Measurements from ENCODE around the gene SPACA6.
"Not testable (repeated sequence)": the region's sequence is repeated elsewhere in the genome, so short reads cannot be mapped to it uniquely, and the experiment has no call there.

SPACA6 gene, protein sequence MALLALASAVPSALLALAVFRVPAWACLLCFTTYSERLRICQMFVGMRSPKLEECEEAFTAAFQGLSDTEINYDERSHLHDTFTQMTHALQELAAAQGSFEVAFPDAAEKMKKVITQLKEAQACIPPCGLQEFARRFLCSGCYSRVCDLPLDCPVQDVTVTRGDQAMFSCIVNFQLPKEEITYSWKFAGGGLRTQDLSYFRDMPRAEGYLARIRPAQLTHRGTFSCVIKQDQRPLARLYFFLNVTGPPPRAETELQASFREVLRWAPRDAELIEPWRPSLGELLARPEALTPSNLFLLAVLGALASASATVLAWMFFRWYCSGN

DNA sequence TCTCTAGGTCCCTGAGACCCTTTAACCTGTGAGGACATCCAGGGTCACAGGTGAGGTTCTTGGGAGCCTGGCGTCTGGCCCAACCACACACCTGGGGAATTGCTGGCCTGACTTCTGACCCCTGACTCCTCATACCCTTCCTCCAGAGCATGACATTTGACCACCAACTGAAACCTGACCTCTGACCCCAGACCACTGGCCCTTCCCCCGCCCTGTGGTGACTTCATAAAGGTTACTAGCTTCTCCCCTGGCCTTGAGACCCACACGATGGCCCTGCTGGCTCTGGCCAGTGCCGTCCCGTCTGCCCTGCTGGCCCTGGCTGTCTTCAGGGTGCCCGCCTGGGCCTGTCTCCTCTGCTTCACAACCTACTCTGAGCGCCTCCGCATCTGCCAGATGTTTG, at the start of gene SPACA6:
SPACA6 (plus strand) TSS at position 71 of the 400 bp plus-strand sequence; CDS start at position 268, 197 bp downstream.
- DNase-seq = no peak

DNA sequence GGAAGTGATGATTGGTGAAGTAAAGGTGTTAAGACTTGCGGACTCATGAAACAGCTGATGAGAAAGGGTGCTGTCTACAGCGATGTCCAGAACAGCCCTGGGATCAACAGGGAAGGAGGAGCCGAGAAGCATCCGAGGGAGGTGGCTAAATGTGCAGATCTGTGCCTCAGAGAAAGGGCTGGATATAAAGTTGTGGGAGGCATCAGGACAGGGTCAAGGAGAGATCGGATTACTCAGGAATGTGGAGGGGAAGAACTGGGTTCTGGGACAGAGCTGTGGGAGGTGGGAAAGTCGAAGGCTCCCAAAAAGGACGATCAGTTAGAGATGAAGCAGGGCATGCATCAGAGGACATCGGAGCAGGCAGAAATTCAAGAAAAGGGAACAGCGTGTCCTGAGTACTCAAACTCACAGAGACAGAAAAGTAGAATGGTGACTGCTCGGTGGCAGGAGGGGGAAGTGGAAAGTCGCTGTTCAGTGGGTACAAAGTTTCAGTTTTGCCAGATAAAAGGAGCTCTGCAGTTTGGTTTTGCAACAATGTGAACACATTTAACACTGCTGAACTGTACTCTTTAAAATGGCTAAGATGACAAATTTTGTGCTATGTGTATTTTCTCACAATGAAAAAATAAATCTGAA, 48.4 kb upstream of the SPACA6 start:
- peak in 1 of 14 donors; percentile 10 for DNase-seq

DNA sequence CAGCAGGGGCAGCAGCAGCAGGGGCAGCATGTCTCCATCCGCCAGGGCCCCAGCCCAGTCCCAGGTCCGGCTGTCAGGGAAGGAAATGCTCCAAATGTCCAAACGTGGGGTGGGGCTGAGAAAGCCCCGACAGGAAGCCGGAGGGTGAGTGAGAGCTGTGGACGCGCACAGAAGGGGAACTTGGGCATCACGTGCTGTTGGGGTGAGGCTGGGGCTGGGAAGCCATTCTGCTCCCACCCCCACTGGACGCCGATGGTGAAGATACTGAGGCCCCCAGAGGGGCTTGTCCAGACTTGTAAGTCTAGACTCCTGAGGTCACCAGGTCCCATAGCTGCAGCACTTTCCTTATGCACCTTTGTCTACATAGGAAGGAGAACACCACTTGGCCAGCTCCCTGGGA, 46.4 kb upstream of the SPACA6 start, which contains the start of gene SIGLEC14:
SIGLEC14 (minus strand) TSS at position 96 of the 400 bp plus-strand sequence; CDS start at position 30, 66 bp downstream.
- not testable (repeated sequence) for DNase-seq

DNA sequence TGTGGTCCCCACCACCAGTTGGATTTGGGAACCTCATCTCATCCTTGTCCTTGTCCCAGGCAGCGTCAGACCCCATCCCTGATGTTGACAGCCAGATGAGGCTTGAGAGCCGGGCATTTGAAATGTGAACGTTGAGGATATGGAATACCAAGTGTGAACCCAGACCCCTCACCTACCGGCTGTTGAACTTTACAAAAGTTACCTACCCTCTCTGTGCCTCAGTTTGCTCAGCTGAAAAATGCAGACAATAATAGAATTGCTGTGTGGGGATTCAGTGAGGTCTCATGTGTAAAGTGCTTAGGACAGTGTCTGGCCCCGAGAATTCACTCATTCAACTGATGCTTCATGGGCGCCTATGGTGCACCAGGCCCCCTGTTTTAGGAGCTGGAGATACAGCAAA, 45.8 kb upstream of the SPACA6 start:
- no peak for DNase-seq

DNA sequence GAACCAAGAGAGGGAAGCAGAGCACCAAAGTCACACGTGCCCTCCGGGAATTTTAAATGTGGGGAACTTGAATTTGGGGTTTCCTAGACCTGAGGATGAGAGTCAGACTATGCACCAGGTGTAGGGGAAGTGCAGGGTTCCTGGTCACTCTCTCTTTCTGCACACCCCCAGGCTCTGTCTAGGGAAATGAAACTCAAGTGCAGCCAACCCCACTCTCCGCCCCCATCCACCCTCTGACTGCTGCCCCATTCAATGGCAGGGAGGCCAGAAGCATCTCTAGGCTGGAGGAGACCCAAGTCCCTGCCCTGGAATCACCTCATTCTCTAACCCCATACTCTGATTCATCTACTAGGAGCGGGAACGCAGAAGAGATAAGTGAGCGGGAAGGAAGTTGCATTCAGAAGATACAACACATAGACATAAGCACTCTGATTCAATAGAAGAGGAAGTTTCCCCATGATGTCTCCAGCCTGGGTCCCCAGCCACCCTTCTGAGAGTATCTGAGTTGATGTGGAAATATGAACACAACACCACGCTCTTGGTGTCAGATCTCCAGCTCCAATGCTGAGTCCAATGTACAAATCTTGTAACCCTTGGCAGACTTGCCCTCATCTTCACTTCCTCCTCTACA, 41.8 kb upstream of the SPACA6 start:
- DNase-seq = peak in 5 of 14 donors; percentile 13 to 48 (median 45)

DNA sequence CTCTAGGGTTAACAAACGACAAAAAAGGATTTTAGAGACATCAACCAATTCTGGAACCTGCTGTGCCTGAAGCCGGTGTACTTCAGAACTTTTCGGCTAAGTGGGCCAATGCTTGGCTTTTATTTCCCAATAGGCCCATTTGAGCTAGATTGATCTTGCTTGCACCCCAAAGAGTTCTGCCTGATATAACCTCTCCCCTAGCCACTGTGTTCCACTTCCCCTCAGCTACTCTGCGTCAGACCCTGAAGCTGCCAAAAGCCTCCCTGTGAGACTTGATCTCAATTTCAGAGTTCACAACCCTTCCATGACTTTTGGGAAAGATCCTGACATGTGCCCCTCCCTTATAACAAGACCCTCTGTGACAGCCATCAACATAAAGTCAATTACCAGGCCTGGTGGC, 40.9 kb upstream of the SPACA6 start:
- no peak for DNase-seq

DNA sequence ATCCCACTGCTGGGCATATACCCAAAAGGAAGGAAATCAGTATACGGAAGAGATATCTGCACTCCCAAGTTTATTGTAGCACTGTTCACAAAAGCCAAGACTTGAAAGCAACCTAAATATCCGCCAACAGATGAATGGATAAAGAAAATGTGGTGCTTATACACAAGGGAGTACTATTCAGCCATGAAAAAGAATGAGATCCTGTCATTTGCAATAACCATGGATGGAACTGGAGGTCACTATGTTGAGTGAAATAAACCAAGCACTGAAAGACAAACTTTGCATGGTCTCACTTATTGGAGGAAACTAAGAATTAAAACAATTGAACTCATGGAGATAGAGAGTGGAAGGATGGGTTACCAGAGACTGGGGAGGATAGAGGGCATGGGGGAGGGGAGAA, 40.0 kb upstream of the SPACA6 start:
- no peak for DNase-seq

DNA sequence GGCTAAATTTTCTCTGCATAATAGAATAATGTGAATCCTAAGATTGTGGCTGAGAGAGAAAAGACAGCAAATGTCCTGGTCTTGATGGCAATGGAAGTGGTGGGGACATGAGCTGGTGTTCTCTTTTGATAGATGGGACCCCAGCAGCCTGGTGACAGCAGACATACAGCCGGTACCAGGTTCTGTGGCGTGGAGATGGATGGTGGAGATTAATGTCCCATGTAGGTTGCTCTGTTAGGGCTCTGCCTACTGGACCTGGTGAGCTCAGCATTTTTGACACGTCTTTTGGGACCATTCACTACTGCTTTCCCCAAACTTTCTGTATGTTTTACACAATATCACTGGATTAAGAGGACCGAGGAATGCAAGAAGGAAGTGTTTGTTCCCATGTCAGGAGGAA, 38.3 kb upstream of the SPACA6 start:
- DNase-seq = no peak

DNA sequence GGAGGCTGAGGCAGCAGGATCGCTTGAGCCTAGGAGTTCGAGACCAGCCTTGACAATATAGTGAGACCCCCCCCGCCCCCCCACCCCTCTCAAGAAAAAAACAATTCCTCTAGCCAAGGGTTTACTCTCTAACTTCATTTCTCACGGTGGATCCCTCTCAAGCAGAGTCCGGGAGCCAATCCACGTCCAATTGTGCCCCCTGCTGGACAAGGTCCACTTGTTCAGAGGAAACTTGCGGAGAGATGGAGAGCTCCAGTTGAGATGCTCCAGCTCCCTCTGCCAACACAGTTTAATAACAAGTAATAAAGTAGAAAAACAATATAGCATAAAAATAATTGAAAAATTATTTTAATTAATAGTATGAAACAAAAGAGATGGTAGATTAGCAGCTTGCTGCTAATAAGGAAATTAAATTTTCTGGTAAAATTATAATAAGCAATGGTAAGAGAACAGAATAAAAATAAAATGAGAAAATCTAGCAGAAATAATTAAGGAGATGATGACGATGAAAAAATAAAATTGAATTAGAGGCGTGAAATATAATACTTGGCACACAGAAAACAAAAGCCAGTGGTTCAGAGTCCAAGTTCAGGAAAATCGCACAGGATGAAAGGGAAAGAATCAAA, 32.0 kb upstream of the SPACA6 start:
- peak in 11 of 14 donors; percentile 18 to 70 (median 41) for DNase-seq

DNA sequence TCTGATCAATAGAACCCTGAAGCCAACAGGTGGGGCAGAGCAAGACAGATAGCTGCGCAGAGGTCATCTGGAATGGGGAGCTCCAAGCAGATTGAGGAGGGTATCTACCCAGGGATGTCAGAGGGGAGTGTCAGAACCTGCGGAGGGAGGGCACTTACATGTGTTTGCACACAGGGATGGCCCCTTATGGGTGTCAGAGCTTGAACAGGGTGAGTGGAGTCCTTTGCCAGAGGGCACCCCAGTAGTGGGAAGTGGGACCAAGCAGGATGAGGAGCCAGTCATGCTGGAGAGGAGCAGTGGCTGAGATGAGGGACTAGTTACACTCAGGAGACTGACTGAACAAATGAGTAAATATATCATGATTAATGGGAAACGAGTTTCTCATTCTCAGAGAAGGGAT, 29.5 kb upstream of the SPACA6 start:
- peak in 1 of 14 donors; percentile 8 for DNase-seq

DNA sequence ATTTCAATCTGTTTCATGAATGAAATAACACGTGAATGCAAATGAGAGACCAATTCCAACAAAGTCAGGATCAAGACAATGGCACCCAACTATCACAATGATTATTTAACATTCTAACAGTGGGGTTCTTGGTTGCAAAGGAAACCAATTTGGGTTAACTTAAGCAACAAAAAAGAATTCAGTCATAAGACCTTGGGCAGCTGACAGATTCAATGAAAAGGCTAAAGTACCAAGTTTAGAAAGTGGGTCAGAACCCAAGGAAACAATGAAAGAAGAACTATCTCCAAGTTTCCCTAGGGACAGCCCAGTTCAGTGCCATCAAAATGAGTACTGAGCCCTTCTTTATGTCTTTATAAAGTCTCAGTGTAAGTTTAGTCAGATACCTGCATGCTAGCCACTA, 29.0 kb upstream of the SPACA6 start:
- DNase-seq = no peak

DNA sequence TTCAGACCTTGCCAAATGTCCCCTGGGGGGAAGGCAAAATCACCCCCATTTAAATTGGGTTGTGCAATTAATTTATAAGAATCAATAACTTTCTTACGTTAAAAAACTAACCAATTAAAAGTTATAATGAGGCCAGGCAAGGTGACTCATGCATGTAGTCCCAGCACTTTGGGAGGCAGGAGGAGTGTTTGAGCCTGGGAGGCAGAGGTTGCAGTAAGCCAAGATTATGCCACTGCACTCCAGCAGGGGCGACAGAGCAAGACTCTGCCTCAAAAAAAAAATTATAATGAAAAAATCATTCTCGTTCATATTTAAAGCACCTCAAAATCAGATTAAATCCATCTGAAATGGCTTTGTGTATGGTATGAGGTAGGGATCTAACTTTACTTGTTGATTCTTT, 28.1 kb upstream of the SPACA6 start:
- DNase-seq = no peak

DNA sequence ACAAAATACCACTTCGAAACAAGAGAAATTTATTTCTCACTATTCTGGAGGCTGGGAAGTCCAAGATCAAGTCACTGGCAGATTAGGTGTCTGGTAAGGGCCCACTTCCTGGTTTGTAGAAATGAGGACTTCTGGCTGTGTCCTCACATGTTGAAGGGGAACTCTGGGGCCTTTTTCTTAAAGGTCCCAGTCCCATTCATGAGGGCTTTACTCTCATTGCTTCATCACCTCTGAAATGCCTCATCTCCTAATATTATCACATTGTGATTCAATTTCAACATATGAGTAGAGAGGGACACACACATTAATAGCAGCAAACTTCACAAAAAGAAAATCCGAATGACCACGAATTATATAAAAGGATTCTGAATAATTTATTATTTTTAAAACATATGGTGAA, 24.9 kb upstream of the SPACA6 start:
- DNase-seq = no peak

DNA sequence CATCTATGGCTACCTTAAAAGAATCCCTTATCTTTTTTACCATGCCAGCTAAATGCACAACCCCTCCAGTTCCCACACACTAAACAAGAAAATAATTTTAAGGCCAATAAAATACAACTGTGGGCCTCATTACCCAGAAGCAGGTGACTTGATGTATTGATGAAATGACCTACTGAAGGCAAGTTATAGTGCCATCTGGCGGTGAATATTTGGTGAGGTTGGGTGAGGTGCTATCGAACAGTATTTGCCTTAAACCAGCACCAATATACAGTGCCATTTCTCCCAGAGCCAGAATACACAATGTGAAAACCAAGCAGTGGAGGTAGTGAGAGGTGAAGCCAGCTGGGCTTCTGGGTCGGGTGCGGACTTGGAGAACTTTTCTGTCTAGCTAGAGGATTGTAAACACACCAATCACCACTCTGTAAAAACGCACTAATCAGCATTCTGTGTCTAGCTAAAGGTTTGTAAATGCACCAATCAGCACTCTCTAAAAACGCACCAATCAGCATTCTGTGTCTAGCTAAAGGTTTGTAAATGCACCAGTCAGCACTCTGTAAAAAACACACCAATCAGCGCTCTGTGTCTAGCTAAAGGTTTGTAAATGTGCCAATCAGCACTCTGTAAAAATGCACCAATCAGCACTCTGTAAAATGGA, 17.1 kb upstream of the SPACA6 start:
- DNase-seq = not testable (repeated sequence)

DNA sequence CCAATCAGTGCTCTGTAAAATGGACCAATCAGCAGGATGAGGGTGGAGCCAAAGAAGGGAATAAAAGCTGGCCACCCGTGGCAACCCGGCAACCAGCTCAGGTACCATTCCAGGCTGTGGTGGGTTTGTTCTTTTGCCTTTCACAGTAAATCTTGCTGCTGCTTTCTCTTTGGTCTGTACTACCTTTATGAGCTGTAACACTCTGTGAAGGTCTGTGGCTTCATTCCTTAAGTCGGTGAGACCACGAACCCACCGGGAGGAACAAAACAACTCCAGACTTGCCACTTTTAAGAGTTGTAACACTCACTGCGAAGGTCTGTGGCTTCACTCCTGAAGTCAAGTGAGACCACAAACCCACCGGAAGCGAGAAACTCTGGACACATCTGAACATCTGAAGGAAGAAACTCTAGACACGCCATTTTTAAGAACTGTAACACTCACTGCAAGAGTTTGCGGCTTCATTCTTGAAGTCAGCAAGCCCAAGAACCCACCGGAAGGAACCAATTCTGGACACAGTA, 16.5 kb upstream of the SPACA6 start:
- DNase-seq = no peak

DNA sequence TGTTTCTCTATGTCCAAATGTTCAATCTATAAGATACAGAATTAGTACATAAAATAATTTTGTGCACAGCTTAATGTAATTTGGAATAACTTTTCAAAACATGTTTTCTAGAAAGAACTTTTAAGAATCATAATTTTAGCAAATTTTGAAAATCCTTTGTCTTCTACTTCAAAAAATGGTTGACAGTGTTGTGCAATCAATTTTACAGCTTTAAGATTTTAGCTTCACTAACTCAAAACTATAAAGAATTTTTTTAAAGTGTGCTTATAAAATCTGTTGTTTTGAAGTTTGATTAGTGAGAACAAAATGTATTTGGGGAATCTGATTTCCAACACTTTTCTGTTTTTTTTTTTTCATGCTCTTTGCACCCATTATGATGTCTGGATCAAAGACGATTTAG, 12.7 kb upstream of the SPACA6 start:
- no peak for DNase-seq

DNA sequence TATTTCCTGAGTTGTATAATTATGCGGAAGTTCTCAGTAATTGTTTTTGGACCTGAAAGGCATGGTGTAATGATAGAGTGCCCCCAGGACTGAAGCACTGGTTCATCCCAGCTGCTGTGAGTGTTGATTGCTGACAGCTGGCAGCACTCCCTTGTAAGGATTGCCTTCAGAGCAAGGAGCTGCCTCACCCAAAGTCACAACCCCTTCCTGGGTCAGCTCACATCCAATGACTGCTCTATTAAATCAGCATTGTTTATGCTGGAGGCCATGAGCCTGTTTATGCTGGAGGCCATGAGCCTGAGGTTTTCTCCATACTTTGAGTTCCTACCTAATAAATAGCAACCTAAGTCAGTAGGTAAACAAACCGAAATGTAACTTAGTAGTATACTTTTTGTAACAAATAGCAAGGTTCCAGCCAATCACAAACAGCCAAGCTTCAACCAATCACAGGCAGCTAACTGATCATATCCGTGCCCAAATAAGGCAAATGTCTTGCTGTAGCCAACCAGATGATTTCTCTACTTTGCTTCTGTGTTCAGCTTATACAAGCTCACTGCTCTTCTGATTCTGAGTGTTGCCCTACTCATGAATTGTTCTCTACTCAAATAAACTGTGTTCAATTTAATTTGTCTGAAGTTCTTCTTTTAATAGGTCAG, 11.7 kb upstream of the SPACA6 start:
- DNase-seq = no peak

DNA sequence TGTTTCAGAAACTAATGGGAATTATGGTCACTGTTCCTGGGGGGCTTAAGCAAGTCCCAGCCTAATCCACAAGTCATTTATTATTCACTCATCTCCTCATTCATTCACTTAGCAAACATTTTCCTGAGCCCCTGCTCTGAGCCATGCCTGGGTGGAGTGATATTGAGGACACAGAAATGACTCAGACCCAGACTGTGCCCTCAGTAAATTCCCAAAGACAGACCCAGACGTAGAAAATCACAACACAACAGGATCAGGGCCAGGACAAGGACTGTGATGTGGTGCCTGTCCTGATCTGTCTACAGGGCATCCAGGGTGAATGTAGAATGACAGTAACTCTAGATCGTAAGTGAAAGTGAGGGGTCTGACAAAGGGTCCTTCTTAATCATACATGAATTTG, 7.0 kb upstream of the SPACA6 start:
- no peak for DNase-seq

DNA sequence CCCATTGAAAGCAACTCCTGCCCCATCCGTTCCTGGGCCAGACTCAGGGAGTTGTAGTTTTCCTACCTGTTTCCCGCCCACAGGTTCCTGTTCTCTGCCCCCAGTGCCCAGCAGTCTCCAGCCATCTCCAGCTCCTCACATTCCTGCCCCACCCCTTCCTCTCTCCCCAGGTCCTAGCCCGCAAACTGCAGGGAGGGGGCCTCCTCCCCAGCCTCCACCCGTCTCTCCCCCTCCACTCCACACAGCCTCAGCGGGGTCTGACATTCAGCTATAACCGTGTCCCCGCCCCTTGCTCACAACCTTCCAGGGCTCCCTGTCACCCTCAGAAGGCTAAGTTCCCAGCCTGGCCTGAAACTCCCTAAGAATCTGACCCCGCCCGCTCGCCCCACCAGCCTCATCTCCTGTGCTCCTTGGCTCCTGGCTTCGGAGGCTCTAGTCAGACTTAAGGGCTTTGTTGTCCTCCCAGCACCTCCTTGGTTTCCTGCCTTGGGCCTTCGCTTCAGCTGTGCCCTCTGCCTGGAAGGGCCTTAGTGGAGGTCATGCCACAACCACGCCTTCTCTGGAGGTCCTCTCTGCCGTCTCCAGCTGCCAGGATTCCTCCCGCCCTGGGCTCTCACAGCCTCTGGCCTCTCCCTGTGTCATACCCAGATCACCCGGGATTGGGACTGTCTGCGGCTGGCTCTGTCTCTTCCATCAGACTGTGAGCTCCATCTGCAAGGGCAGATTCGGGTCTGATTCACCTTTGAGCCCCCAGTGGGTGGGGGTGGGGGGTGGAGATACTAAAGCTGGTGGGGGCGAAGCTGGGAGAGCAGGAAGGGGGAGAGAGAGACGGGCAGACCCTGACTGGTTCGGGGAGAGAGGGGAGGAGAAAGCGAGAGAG, 5.1 kb upstream of the SPACA6 start:
- DNase-seq = peak in 12 of 14 donors; percentile 43 to 78 (median 63)
